GM12878 (cell line): ENCODE results near the gene PRKCE.

Experiments
- NFYA ChIP-seq: IDR thresholded peaks from 2 replicates; pipeline ENCODE4 v1.6.1; 2011; ENCODE audit warnings: low read depth, mild to moderate bottlenecking, low read length, improper control_type of control experiment, borderline replicate concordance
- NFYB ChIP-seq: IDR thresholded peaks from 2 replicates; pipeline ENCODE4 v1.6.1; 2011; ENCODE audit warnings: low read depth, mild to moderate bottlenecking, low read length, improper control_type of control experiment, moderate library complexity; ENCODE audit not compliant: insufficient read depth
- PBX3 ChIP-seq: IDR thresholded peaks from 2 replicates; pipeline ENCODE4 v1.6.1; 2011; ENCODE audit warnings: mild to moderate bottlenecking, low read depth, low read length, moderate library complexity; ENCODE audit not compliant: insufficient replicate concordance
- RAD21 ChIP-seq: IDR thresholded peaks from 2 replicates; pipeline ENCODE4 v1.6.1; 2011; ENCODE audit warnings: mild to moderate bottlenecking, low read depth, low read length, moderate library complexity; ENCODE audit not compliant: insufficient read depth
- RCOR1 ChIP-seq: conservative IDR thresholded peaks from 2 replicates; pipeline ENCODE4 v1.6.1; 2012; ENCODE audit warnings: low read depth, low read length, improper control_type of control experiment
- SREBF2 ChIP-seq: IDR thresholded peaks from 2 replicates; pipeline ENCODE4 v1.6.1; 2012; ENCODE audit warnings: mild to moderate bottlenecking, low read length

GRCh38 chr2:45909171-45909565, 257.7 kb downstream of the PRKCE start:
- TF ChIP-seq RAD21, result no peak
- TF ChIP-seq NFYB, result no peak
- no peak for TF ChIP-seq RCOR1
- TF ChIP-seq SREBF2, result no peak
- TF ChIP-seq PBX3, result no peak
- TF ChIP-seq NFYA, result no peak
